Prostate gland (tissue), 2 donors: ENCODE results near the gene IGSF11. TPM values are rescaled to one million over a fixed set of nuclear protein-coding genes. Genes with fewer than 3 reads are reported as not detected.

ENCODE experiments used
- DNase-seq: peaks from one replicate; pipeline ENCODE4 v3.0.0-alpha.2; 2019; ENCODE audit warnings: low spot score
- H3K27ac ChIP-seq, 2 donors: fragments of 200-600 bp; sonication (generic); 2 replicates each; pipeline ENCODE4 v1.5.1; 2017 to 2019
- H3K27me3 ChIP-seq: fragments of 200-600 bp; sonication (generic); replicated peaks from 2 replicates; pipeline ENCODE4 v1.5.1; 2019; ENCODE audit not compliant: insufficient read depth
- H3K36me3 ChIP-seq, 2 donors: fragments of 200-600 bp; sonication (generic); 1 replicate in 1 of 2; 2 replicates in 1 of 2; pipeline versions ENCODE4 v1.5.1 to v1.8.1; 2017 to 2019
- H3K4me1 ChIP-seq: fragments of 200-600 bp; sonication (generic); replicated peaks from 2 replicates; pipeline ENCODE4 v1.5.1; 2019
- H3K4me3 ChIP-seq, 2 donors: fragments of 200-600 bp; sonication (generic); 2 replicates each; pipeline ENCODE4 v1.5.1; 2017 to 2019
- H3K9me3 ChIP-seq: fragments of 200-600 bp; sonication (generic); 2 replicates; pipeline ENCODE4 v1.5.1; 2017
- CTCF ChIP-seq, 4 experiments: fragments of 200-600 bp in 2 of 4; fragments of 450-650 bp in 2 of 4; sonication (generic) in 2 of 4; IDR thresholded peaks; 1 replicate in 3 of 4; 2 replicates in 1 of 4; pipeline ENCODE4 v1.5.1; 2016 to 2019; ENCODE audit warnings: antibody characterized with exemption in 4 of 4, mild to moderate bottlenecking in 2 of 4, moderate library complexity in 2 of 4
- POLR2A ChIP-seq: fragments of 450-650 bp; IDR thresholded peaks from one replicate; pipeline ENCODE4 v1.6.1; 2016; ENCODE audit warnings: antibody characterized with exemption, mild to moderate bottlenecking
- POLR2AphosphoS5 ChIP-seq: sonication (generic); formaldehyde crosslinking; IDR thresholded peaks from one replicate; pipeline ENCODE4 v1.6.1; 2017; ENCODE audit warnings: antibody characterized with exemption
- WGBS: methylation state at CpG from one replicate; pipeline ENCODE4 v1.1.5; 2018; 5-methylcytosine and 5-hydroxymethylcytosine counted together
- intact Hi-C: fragments of 100-400 bp; cut with DNase I; formaldehyde crosslinking; loops from one replicate; pipeline ENCODE4 v1.14.2; 2022
- total RNA-seq, 2 donors: library from RNA; depleted of rRNA; stranded (reverse); fragments of >200 nt; gene quantifications; one replicate each; pipeline ENCODE4 v1.1.0, GENCODE V29; 2016

IGSF11 gene
- total RNA-seq, 2 donors from 2014 or later: 0.46 to 30.9 TPM

DNA sequence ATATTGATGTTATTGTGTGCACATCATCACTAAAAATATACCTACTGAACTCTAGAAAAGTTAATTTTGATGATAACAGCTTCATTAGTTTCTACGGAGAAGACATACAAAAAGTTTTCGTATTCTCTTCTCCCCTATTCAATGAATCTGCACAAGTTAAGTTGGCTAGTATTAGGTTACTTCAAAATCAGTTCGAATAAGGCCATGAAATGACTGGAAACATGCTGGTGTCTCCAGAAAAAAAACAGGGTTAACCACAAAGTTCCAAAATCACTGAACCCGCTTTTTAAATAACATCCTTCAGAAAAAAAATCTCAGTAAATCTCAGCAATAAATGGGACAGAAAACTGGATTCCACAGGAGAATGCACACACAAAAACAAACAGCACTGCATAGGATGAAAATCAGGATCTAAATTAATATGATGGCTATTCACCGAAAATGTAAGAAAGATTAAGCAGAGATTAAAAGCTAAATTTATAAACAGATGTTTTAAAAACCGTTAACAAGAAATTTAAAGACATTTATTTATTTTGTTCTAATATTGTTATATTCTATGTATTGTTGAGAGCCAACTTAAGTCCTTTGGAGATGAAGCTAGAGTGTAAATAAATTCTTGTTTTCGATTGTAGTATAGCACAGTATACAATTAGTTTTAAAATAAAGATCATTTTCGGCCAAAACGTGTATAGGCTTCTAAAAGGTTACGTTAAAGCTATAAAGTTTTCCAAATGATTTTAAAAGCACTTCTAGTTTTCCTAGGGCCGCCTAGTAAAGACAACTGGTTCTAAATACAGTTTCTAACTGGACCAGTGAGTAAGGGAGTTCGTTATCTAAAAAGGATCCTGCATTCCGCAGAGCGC lies 1.0 kb downstream of the IGSF11 start:
- 40% methylated on average over 14 of the region's 14 CpGs for WGBS
- intact Hi-C loops: loop anchor here (10.0 kb wide), 1 partner anchor 149 kb away; no protein-coding TSS in a partner anchor
- DNase-seq: no peak
- H3K4me3 ChIP-seq: peak overlapping the region; percentile 43 to 53
- H3K9me3 ChIP-seq: no peaks in the 10 kb centered on the region
- no peak overlapping the region for H3K27ac ChIP-seq
- H3K4me1 ChIP-seq: peaks cover 2% of the 10 kb centered on the region
- no peaks in the 10 kb centered on the region for H3K36me3 ChIP-seq
- TF ChIP-seq CTCF (IDR thresholded peaks at IDR 0.05): no peak
- no peak for TF ChIP-seq POLR2A
- TF ChIP-seq POLR2AphosphoS5: no peak
- no peaks in the 10 kb centered on the region for H3K27me3 ChIP-seq

- Histone ChIP-seq H3K4me1 (no peaks in the 10 kb centered on the region), H3K27ac (no peak overlapping the region), H3K9me3 (no peaks in the 10 kb centered on the region), H3K4me3 (no peak overlapping the region), H3K36me3 (no peaks in the 10 kb centered on the region), H3K27me3 (no peaks in the 10 kb centered on the region)
- TF ChIP-seq POLR2AphosphoS5 (no peak), CTCF (IDR thresholded peaks at IDR 0.05) (no peak), POLR2A (no peak)
- DNase-seq: no peak
- intact Hi-C loops: no loop called here
- WGBS: 79% methylated on average over 3 of the region's 3 CpGs
Observed at GRCh38 chr3:119025171-119025795, 9.4 kb downstream of the IGSF11 start.

- no peak overlapping the region for H3K4me3 ChIP-seq
- no peak for DNase-seq
- no peaks in the 10 kb centered on the region for H3K4me1 ChIP-seq
- H3K9me3 ChIP-seq: no peaks in the 10 kb centered on the region
- TF ChIP-seq POLR2A (no peak), CTCF (IDR thresholded peaks at IDR 0.05) (no peak), POLR2AphosphoS5 (no peak)
- WGBS: 30% methylated on average over 4 of the region's 4 CpGs
- no peaks in the 10 kb centered on the region for H3K36me3 ChIP-seq
- intact Hi-C loops: no loop called here
- H3K27ac ChIP-seq: no peak overlapping the region
- H3K27me3 ChIP-seq: no peaks in the 10 kb centered on the region
Observed at GRCh38 chr3:119019767-119020518, 14.7 kb downstream of the IGSF11 start.

- no peaks in the 10 kb centered on the region for H3K27me3 ChIP-seq
- peak; percentile 49 for DNase-seq
- H3K9me3 ChIP-seq: no peaks in the 10 kb centered on the region
- intact Hi-C loops: no loop called here
- WGBS: 46% methylated on average over 1 of the region's 1 CpG
- no peak overlapping the region for H3K27ac ChIP-seq
- TF ChIP-seq POLR2AphosphoS5 (peak; percentile 45), POLR2A (no peak), CTCF (IDR thresholded peaks at IDR 0.05) (no peak)
- no peak overlapping the region for H3K4me3 ChIP-seq
- no peaks in the 10 kb centered on the region for H3K4me1 ChIP-seq
- no peaks in the 10 kb centered on the region for H3K36me3 ChIP-seq
Observed at GRCh38 chr3:119018690-119019463, 15.8 kb downstream of the IGSF11 start.
